HG03460 (cell line): Measurements from ENCODE around the gene MAP4K5.
A peak's percentile ranks its signal among the peaks of the same experiment; 100 is the strongest.
"Not testable (repeated sequence)": the region's sequence is repeated elsewhere in the genome, so short reads cannot be mapped to it uniquely, and the experiment has no call there.

Source experiments
- ATAC-seq: cut with Tn5 transposase; IDR thresholded peaks from one replicate; pipeline ENCODE4 v1.9.1; 2021; ENCODE audit not compliant: unreplicated experiment

Gene MAP4K5

GRCh38 chr14:50532502-50533240 is at the start of gene MAP4K5:
MAP4K5 (minus strand) TSS chr14:50532569; CDS start chr14:50532049, 520 bp downstream.
- ATAC-seq = peak; percentile 97

- ATAC-seq = no peak
Measured at GRCh38 chr14:50578433-50578832, 46.1 kb upstream of the MAP4K5 start.

GRCh38 chr14:50577982-50578381 is 45.6 kb upstream of the MAP4K5 start:
- ATAC-seq = no peak

DNA sequence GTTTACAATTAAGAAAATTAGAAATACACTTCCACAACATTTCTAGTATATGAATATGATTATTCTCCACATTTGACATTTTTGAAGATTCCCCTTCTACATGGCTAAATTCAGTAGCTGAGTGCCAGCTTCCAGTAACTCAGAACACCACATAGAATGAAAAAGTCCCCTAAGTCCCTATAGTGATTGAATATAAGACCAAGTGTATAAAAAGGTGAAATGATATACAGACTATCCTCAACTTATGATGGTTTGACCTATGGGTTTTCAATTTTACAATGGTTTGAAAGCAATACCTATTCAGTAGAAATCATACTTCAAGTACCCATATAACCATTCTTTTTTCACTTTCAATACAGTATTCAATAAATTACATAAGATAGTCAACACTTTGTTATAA is 43.4 kb upstream of the MAP4K5 start:
- ATAC-seq = no peak

DNA sequence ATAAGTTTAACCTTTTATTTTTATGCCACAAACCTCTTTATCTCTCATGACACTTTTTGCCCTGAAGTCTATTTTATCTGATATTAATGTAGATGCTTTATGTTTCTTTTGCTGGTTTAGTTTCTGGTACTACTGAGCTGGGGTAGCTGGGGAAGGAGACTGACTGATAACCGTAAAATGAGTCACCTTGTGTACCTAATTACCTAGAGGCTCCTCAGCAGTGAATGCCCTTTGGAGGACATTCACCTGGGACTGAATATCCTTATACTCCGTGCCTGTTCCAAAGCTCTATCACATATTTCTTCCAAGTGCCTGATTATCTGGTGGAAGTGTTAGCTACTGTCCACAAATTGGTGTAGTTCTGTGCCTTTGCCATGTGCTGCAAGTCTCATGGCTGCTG is 41.5 kb upstream of the MAP4K5 start:
- ATAC-seq = no peak

- ATAC-seq = no peak
Measured at GRCh38 chr14:50569714-50570274, 37.4 kb upstream of the MAP4K5 start.

- ATAC-seq = no peak
Measured at GRCh38 chr14:50562841-50563240, 30.5 kb upstream of the MAP4K5 start.

- no peak for ATAC-seq
Measured at GRCh38 chr14:50560931-50561285, 28.5 kb upstream of the MAP4K5 start.

- no peak for ATAC-seq
Measured at GRCh38 chr14:50559990-50560930, 27.9 kb upstream of the MAP4K5 start, which contains the start of gene ATL1. ATL1 (plus strand) TSS chr14:50560145; CDS start chr14:50560266, 121 bp downstream.

DNA sequence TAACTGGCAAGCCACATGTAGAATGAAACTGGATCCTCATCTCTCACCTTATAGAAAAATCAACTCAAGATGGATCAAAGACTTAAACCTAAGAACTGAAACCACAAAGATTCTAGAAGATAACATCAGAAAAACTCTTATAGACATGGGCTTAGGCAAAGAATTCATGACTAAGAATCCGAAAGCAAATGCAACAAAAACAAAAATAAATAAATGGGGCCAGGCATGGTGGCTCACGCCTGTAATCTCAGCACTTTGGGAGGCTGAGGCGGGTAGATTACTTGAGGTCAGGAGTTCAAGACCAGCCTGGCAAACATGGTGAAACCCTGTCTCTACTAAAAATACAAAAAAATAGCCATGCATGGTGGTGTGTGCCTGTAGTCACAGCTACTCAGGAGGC is 20.4 kb upstream of the MAP4K5 start:
- not testable (repeated sequence) for ATAC-seq

DNA sequence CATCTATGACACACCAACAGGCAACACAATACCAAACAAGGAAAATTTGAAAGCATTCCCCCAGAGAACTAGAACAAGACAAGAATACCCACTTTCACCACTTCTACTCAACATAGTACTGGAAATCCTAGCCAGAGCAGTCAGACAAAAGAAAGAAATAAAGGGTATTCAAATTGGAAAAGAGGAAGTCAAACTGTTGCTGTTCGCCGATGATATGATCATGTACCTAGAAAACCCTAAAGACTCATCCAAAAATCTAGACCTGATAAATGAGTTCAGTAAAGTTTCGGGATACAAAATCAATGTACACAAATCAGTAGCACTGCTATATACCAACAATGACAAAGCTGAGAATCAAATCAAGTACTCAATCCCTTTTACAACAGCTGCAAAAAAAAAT is 19.5 kb upstream of the MAP4K5 start:
- ATAC-seq = no peak

GRCh38 chr14:50550294-50550693 is 17.9 kb upstream of the MAP4K5 start:
- no peak for ATAC-seq

DNA sequence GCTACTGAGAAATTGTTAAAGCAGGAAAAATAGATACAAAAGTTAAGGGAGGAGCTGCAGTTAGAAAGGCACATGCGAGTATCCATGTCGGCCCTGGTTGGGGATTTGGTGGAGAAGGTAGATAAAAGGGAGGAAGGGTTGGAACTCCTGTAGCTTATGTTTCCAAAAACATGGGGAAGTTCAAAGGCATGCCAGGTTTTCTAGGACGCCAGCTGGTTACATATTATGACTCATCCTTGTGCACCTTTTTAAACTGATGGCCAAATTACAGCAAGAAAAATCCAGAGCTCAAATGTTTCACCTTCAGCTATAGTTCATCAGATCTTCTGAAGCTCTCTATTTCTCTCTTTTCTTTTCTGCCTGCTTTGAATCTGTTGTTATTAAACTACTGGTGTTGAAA is 13.2 kb upstream of the MAP4K5 start:
- no peak for ATAC-seq

- no peak for ATAC-seq
Measured at GRCh38 chr14:50544911-50545310, 12.5 kb upstream of the MAP4K5 start.

DNA sequence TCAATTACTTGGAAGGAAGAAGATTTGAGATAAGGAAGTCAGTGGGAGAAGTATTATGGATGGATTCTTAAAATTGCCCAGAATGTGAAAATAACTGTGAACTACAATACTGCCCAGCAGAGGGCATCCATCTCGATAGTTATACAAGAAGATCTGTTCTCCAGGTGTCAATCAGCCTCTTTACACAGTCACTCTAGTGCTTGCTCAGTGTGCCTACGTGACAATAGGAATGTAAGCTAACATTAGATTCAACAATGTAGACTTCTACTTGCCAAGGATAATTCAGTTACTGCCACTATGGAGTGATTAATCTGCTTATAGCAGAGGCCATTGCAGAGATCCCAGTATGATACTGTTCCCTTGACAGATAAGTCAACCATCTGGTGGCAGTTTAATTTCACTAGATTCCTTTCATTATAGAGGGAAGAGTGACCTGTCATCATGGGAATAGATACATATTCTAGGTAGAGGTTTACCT is 10.6 kb upstream of the MAP4K5 start:
- no peak for ATAC-seq

DNA sequence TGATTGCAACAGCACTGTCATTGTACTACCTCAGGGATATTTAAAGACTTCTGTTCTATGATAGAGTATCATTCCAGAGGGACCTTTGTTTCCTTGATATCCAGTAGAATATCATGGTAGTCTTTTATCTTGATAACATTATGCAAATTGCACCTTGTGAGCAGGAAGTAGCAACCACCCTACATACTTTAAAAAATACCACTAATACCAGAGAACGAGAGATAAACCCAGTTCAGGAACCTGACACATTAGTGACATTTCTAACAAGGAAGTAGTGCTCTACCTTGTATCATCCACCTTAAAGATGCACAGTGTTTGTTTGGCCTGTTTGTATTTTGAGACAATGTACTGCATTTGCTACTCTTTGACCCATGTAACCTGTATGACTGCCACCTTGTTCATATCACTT is 8.8 kb upstream of the MAP4K5 start:
- ATAC-seq = no peak

DNA sequence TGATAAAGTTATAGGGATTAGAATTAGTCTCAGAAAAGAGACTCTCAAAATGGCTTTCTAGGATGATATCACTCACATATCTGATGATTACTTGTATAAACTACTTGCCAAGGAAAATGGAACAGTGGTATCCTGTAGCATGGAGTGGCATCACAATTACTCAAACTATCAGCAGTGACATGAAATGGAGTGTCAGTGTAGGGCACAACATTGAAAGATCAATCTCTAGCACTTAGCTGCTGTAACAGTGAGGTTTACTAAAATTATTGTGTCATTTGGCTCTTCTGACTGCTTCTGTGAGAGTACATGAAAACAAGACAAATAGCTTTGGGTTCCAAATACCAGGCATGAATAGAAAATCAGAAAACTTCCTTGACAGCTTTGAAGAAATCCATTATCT is 6.7 kb upstream of the MAP4K5 start:
- ATAC-seq = no peak

GRCh38 chr14:50538034-50538433 is 5.7 kb upstream of the MAP4K5 start:
- ATAC-seq = not testable (repeated sequence)

- ATAC-seq = no peak
Measured at GRCh38 chr14:50534997-50535396, 2.6 kb upstream of the MAP4K5 start.

GRCh38 chr14:50534416-50534815 is 2.0 kb upstream of the MAP4K5 start:
- ATAC-seq = no peak

GRCh38 chr14:50533806-50534205 is 1.4 kb upstream of the MAP4K5 start:
- no peak for ATAC-seq
